Stimulated activated CD4-positive, alpha-beta T cell treated with anti-CD3 and anti-CD28 coated beads, Interleukin-2, amount 100 ng/mL, for 24 hours (primary cell): ENCODE data around the gene PCED1A.
A peak's percentile ranks its signal among the peaks of the same experiment; 100 is the strongest.
"Not testable (repeated sequence)": the region's sequence is repeated elsewhere in the genome, so short reads cannot be mapped to it uniquely, and the experiment has no call there.

ENCODE experiments used
- DNase-seq, 2 donors: peaks; one replicate each; pipeline ENCODE4 v3.0.0-alpha.2; 2020

PCED1A gene

DNA sequence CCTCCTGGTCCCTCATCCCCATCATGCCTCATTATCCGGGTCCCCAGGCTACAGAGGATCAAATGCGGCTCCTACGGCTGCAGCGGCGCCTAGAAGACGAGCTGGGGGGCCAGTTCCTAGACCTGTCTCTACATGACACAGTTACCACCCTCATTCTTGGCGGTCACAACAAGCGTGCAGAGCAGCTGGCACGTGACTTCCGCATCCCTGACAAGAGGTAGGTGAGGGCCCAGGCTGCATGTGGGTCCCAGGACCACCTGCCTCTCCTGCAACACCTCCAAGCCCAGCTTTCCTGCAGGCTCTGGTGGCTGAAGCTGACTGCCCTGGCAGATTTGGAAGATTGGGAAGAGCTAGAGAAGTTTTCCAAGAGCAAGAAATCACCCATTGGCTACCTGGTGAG lies 24.6 kb upstream of the PCED1A start:
- DNase-seq = no peak

DNA sequence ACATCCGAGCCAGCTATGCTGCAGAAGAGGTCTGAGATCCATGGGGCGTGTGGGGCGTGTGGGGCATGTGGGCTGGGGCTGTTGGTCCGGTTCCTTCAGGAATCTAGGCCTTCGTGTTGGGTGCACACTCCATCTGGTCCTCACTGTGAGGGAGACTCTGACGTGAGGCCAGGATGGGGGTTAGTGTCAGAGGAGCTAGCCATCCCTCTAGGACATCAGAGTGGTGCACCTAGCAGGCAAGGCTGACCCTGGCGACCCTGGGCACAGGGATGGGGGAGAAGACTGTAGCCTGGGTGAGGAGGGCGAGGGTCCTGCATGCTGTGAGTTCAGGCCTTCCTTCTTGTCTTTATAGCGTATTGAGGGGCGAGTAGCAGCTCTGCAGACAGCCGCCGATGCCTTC lies 24.2 kb upstream of the PCED1A start:
- DNase-seq = no peak

DNA sequence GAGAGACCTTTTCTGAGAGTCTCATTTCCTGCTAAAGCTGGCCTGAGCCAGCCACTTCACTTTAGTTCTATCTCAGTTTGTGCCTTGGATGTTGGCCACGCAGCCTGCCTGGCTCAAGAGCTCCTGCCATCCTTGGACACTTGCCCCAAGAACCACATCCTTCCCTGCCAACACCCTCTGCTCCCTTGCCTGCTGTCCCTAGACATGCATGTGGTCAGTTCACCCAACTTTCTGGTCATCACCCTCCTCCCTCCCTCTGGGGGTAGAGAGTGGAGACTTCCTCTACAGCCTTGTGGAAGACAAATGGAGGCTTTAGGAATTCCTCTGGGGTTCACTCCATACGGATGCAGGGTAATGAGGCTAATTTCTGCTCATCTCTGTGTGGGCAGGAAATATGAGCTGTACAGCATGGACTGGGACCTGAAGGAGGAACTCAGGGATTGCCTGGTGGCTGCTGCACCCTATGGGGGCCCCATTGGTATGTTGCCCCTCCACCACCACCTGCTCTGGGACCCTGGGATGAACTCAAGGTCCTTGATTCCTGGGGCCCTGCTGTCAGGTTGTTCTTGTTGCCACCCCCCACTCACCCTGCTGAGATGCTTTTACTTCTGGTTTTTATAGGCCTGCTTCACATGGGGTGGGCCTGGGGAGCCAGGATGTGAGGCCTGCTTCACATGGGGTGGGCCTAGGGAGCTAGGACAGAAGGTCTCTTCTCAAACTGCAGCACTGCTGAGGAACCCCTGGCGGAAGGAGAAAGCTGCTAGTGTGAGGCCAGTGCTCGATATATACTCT lies 19.1 kb upstream of the PCED1A start:
- DNase-seq = no peak

DNA sequence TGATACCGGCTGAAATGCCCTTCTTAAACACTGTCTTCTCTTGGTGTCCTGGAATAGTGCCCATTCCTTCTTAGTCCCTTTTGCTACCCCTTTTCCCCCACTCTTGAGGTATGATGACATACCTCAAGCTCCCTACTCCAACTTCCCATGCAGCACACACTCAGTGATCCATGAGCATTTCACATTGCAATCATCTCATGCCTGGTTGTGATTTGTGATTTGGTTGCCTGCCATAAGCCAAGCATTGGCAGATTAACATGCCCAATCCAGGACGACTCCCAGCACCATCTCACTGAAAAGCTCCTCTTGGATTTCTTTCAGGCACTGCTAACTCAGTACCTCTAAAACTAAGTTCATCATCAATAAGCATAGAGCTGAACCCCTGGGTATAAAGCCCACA lies 18.1 kb upstream of the PCED1A start:
- DNase-seq = no peak

DNA sequence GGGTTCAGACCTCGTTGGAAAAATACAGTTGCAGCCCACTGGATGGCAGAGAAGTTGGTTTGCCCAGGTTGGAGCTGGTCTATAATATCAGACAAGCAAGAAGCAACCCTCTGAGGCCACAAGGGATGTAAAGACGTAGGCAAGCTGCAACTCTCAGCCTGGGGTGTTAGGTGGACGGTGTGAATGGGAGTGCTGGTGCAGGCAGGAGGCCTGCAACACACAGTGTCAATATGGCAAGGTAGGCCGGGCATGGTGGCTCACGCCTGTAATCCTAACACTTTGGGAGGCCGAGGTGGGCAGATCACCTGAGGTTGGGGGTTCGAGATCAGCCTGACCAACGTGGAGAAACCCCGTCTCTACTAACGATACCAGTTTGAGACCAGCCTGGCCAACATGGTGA lies 10.6 kb upstream of the PCED1A start:
- no peak for DNase-seq

DNA sequence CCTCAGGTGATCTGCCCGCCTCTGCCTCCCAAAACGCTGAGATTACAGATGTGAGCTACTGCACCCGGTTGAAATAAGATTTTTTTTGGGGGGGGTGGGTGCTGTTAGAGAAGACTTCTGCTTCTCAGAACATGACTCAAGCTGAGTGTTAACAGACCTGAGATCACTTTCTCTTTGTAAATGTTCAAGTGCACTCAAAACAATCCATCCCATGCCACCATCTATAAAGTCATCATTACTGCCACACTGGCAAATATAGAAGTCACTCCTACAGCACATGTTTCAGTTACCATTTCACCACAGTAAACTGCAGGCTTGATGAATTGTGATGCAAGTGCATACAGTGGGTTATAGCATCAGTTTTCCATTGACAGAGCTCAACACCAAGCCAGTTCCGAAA lies 9.1 kb upstream of the PCED1A start:
- no peak for DNase-seq

DNA sequence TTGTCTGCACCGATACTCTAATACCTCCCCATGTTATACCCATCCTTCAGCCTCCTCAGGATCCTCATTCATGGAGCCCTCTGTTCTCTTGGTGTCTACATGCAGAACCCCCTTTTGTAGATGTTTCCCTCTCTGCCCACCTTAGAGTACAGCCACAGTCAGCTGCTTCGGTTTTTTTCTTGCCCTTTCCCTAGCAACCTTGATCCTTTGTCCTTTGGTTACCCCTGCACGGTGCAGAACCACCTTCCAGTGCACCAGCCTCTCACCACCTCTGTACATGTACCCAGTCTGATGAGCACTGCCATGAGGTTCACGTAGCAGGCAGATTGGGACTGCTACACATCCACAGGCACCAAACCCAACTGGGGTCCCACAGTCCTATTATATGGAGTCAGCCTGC lies 7.3 kb upstream of the PCED1A start:
- no peak for DNase-seq

DNA sequence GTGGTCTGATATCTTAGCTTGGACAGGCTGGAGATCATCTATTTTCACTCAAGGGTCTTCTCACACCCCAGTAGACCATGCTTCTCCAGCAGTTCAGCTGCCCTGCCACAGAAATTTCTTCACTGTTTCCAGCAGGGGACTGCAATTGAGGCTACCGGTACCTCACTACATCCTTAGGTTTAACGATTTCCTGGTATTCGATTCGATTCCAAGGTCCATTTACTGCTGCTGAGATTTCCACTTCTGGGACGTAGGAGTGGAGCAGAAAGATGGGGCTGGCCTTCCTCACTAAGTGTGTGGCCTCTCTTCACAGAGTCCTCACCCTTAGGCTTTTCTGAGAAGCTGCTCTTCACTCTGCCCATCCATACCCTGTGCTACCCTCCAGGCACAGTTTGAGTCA lies 6.2 kb upstream of the PCED1A start:
- DNase-seq = no peak

DNA sequence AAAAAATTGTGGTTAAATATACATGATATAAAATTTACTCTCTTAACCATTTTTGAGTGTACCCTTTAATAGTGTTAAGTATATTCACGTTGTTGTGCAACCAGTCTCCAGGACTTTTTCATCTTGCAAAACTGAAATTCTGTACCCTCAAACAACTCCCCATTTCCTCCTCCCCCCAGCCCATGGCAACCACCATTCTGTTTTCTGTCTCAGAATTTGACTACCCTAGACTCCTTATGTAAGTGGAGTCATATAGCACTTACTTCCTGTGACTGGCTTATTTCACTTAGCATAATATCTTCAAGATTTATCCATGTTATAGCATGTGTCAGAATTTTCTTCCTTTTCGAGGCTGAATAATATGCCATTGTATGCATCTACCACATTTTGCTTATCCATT lies 5.2 kb upstream of the PCED1A start:
- DNase-seq = no peak

DNA sequence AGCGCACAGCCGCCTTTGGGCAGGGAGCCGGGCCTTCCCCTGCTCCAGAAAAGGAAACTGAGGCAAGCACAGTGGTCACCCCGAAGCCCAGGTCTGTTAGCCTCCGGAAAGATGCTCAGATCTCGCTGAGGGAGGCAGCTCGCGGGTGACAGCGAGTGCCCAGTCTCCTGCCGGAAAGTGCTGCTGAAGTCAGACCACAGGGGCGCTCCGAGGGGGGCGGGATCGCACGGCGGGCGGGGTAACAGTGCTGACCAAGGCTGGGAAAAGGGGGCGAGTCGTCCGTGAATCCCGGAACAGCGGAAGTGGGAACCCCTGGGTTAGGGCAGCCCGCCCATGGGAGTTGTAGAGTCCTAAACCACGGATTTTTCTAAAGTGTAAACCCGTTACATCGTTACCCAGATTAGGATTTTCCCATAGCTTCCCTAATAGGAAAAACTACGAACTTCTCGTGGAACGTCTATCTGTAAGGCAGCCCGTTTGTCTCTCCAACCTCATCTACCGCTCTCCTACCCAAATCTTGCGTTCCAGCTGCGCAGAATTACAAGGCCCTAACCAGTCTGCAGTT lies 594 bp upstream of the PCED1A start:
- DNase-seq = peak; percentile 49 to 59

DNA sequence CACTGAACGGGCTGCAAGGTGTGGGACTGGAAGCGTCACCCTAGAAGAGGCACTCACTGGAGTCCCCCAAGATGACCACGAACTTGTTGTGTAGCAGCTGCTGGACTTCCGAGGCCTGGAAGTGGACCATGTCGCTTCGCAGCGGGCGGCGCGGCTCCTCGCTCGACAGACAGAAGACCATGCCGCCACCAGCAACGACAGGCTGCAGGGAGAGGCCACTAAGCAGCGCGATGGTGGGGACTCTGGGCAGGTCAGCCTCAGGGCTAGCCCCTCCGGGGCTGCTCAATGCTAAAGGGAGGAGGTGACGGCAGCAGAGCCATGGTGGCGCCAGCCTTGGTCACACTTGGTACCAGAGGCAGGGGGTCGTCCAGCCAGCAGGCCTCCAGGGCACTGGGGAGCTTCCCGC lies 720 bp downstream of the PCED1A start:
- no peak for DNase-seq

DNA sequence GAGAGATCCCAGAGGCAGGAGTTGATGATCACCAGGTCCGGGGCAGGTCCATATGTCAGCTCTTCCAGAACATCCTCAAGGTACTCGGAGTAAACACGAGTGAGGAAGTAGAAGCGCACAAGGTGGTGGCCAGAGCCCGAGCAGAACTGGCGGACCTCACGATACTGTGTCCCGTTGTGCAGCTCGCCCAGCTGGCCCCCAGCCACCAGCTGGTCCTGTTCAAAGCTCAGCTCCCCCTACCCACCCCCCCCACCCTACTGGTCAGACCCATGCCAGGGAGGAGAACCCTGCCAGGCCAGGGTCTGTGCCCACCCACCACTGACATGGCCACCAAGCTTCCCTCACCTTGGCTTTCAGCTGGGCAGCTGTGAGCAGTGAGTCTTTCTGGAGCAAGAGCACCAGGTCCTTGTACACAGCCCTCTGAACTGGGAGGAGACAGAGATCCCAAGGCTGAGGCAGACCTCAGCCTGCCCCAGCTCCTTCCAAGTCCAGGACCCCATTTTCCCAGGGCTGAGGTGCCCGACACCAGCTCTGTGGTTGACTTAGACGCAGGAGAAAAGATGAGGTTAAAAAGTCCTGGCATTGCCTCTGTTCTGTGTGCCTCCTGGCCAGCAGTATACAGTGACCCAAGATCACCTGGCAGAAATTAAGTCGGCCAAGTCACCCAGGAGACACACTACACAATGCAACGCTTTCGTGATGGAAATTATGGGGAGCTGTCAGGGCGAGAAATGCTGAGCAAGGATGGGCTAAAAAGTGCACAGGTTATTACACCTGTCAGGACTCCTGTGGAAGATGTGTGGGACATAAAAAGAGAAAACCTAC lies 1.4 kb downstream of the PCED1A start:
- no peak for DNase-seq

DNA sequence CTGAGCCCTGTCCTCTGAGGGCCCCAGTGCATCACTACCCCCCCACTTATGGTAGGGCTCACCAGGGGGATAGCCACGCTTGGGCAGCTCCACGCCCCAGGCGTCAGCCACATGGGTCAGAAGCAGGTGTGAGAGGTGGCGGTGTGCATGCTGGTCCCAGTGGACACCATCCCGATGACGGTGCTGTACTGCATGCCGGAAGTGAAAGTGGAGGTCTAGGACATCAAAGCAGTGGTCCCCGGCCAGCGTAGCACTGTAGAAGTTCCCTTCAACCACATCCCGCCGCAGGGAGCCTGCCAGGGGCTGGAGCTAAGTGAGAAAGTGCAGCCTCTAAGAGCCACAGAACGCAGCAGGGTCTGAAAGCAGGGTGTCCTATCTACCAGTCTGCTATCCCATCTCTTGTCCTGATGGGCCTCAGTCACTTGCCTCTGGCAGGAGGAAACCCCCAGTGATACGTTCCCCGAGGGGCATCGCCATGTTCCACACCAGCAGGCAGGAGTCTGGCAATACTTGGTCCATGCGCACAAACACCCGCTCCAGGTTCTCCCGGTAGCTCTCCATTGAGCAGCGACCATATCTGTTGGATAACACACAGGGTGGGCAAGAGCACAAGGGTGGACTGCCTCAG lies 2.2 kb downstream of the PCED1A start:
- no peak for DNase-seq

DNA sequence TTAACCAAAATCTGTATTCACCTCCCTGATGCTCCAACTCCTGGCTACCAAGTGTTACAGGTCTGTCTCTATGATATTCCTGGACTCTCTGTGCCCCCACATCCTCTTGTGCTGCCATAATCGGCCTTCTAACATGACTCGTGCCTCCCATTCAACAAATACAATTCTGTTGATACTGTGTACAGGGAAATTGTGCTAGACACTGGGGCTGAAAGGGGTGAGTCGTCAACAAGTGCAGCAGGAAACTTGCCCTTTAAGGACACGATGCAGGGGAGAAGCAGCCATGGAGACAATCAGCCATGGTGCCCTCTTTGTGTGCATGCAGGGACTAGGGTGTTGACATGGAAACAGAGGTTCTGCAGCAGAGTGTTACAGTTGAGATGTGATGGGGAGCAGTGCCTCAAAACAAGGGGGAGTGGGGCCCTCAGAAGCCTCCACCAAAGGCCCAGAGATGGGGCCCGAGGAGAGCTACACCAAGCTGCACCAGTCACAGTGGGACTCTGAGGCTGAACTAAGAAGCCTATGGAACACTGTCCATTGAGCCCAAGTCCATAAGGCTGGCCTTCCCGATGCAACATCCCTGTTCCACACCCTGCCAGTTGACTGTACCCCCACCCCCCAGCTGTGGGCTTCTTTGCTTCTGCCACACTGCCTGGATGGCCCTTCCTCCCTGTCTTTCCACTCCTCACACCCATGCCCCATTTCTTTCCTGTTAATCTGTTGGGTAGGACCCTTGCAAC lies 3.1 kb downstream of the PCED1A start:
- DNase-seq = no peak

DNA sequence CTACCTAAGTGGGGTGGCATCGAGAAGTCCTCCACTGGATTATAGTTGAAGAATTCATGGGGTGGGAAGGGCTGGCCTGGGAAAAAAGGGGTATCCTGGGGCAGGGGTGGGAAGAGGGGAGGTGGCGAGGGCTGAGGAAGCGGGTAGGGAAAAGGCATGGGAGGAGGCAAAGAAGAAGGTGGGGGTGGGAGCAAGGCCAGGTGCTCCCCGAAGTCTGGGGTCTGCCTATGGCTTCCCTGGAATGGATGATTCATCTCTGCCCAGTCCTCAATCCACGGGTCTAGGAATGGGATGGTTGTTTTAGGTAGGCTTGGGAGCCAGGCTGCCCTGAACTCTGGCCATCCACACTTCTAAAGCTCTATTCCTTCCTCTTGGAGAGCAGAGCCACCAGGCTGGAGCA lies 4.4 kb downstream of the PCED1A start:
- no peak for DNase-seq

DNA sequence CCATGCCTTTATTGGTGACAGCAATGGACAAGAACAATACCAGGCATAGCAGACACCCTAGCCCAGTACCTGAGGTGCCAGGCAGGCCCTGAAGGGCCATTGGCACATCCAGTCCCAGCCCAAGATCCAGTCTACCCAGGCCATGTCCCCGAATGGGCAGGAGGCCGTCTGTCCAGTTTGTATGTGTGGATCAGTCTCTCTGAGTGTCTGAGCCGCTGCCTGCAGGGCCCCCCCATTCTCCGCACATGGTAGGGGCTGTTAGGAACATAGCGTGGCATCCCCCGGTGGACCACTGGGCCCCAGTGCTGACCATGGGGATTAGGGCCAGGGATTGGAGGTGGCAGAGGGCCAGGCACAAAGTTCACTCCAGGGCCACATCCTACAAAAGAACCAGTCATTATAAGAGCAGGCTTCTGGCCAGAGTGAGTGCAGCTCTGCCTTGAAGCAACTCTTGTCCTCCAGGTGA lies 5.1 kb downstream of the PCED1A start:
- DNase-seq = no peak

DNA sequence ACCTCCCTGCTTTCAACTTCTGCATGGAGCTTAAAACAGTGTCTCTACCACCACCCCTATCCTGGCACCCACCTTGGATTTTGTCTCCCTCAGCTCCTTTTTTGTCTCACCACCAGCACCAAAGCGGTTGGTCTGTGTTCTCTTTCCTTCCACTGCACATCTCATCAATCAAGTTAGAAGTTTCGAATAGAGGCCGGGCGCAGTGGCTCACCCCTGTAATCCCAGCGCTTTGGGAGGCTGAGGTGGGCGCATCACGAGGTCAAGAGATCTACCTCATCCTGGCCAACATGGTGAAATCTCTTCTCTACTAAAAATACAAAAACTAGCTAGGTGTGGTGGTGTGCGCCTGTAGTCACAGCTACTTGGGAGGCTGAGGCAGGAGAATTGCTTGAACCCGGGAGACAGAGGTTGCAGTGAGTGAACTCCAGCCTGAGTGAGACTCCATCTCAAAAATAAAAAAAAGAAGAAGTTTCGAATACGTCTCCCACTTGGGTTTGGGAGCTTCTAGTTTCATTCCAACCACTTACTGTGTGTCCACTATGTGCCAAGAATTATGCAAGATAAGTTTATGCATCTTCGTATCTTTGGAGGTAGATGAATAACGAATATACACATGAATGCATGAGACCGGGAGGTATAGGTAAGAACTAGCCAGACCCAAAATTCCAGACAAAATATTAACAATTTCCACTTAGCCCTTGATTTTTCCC lies 5.9 kb downstream of the PCED1A start:
- no peak for DNase-seq

DNA sequence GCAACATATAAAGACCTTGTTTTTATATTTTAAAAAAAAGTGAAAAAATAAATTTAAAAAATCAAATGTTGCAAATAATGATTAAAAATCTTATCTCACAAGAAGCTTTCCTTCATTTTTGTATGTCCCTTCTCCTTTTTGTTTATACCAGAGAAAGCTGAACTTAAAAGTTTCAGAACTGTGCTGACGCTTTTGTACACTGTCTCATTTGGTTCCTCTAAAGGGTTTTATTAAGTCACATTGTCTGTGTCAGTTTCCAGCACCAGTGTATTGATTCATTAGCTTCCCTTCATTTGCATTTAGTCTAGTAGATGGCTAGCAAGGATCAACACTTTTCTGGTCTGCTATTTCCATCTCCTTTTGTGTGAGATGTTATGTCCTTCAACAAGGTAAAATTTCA lies 6.7 kb downstream of the PCED1A start:
- DNase-seq = no peak

DNA sequence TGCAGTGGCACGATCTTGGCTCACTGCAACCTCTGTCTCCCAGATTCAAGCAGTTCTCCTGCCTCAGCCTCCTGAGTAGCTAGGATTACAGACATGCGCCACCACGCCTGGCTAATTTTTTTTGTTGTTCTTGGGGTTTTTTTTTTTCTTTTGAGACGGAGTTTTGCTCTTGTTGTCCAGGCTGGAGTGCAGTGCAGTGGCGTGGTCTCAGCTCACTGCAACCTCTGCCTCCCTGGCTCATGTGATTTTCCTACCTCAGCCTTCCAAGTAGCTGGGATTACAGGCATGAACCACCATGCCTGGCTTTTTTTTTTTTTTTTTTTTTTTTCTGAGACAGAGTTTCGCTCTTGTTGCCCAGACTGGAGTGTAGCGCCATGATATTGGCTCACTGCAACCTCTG lies 9.2 kb downstream of the PCED1A start:
- DNase-seq = not testable (repeated sequence)

DNA sequence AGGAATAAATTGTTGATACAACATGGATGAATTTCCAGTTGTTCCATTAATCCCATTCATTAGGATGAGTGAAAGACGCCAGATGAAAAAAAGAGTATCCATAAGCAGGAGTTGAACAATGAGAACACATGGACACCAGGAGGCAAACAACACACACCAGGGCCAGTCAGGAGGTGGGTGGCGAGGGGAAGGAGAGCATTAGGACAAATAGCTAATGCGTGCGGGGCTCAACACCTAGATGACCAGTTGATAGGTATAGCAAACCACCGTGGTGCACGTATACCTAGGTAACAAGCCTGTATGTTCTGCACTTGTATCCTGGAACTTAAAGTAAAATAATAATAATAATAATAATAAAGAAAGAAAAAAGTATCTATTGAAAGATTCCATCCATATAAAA lies 11.1 kb downstream of the PCED1A start:
- no peak for DNase-seq

DNA sequence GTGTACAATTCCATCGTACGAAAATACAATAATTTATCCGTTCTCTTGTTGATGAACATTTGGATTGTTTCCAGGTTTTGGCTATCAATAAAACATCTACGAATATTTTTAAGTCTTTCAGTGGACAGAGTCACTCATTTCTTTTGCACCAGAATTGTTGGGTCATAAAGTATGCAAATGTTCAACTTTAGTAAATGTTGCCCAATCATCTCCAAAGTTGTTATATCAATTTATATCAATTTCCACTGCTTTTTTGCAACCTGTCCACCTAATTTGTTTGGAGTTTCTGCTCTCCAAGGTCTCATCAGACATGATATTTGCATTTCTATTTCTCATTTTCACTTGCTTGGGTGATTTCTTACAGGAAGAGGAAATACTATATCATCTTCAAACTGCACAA lies 13.8 kb downstream of the PCED1A start:
- no peak for DNase-seq

DNA sequence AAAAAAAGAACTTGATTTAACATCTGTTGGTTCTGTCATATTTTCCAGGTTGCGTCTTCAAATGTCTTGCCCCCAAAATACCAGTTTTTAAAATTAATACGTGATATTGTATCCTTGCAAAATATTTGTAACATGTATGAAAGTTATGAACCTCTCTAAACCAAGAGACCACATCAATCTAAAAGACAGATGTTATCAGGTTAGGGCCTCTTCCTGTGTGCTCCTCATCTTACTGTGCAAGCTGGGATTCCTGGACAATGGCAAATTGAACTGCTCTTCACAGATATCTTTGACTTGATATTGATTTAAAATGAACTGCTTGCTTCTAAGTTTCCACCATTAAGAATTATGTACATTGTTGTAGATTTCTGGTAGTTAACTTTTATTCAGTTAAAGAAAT lies 14.7 kb downstream of the PCED1A start:
- DNase-seq = peak in 1 of 2 donors; percentile 11
